Stimulated activated naive CD8-positive, alpha-beta T cell treated with anti-CD3 and anti-CD28 coated beads, Interleukin-15, Interleukin-2, amounts not matched to agents 100 ng/mL and 50 ng/mL, for 24 hours (primary cell): ENCODE measurements around the gene FOSL2.

Source experiments
- H3K27ac Mint-ChIP-seq: one replicate; pipeline ENCODE4 v1.8.0; 2021; ENCODE audit warnings: mild to moderate bottlenecking, mixed read lengths
- H3K27me3 Mint-ChIP-seq: one replicate; pipeline ENCODE4 v1.8.0; 2021; ENCODE audit warnings: mixed read lengths
- H3K36me3 Mint-ChIP-seq: one replicate; pipeline ENCODE4 v1.8.0; 2021; ENCODE audit warnings: low read depth, mixed read lengths
- H3K4me1 Mint-ChIP-seq: one replicate; pipeline ENCODE4 v1.8.0; 2021; ENCODE audit warnings: low read depth, mixed read lengths
- H3K4me3 Mint-ChIP-seq: one replicate; pipeline ENCODE4 v1.8.0; 2021; ENCODE audit warnings: mild to moderate bottlenecking, mixed read lengths
- H3K9me3 Mint-ChIP-seq: one replicate; pipeline ENCODE4 v1.8.0; 2021; ENCODE audit warnings: mixed read lengths

Gene FOSL2

GRCh38 chr2:28404086-28404485 is 11.4 kb downstream of the FOSL2 start:
- no peak overlapping the region for H3K4me3 Mint-ChIP-seq
- H3K27me3 Mint-ChIP-seq: no peaks in the 10 kb centered on the region
- H3K36me3 Mint-ChIP-seq: peaks cover 81% of the 10 kb centered on the region
- peaks cover 79% of the 10 kb centered on the region for H3K4me1 Mint-ChIP-seq
- peak overlapping the region; percentile 14 for H3K27ac Mint-ChIP-seq
- no peaks in the 10 kb centered on the region for H3K9me3 Mint-ChIP-seq

GRCh38 chr2:28405537-28405936 is 12.9 kb downstream of the FOSL2 start:
- peaks cover 87% of the 10 kb centered on the region for H3K4me1 Mint-ChIP-seq
- no peaks in the 10 kb centered on the region for H3K9me3 Mint-ChIP-seq
- H3K4me3 Mint-ChIP-seq: no peak overlapping the region
- H3K27ac Mint-ChIP-seq: no peak overlapping the region
- H3K27me3 Mint-ChIP-seq: no peaks in the 10 kb centered on the region
- peaks cover 87% of the 10 kb centered on the region for H3K36me3 Mint-ChIP-seq

- Mint-ChIP-seq H3K9me3 (no peaks in the 10 kb centered on the region), H3K4me3 (peak overlapping the region; percentile 53), H3K27me3 (no peaks in the 10 kb centered on the region), H3K36me3 (peaks cover 92% of the 10 kb centered on the region), H3K27ac (peak overlapping the region; percentile 87), H3K4me1 (peaks cover 90% of the 10 kb centered on the region)
These were observed 13.8 kb downstream of the FOSL2 start for GRCh38 chr2:28406276-28407096.

- peaks cover 85% of the 10 kb centered on the region for H3K4me1 Mint-ChIP-seq
- peak overlapping the region; percentile 87 for H3K27ac Mint-ChIP-seq
- H3K4me3 Mint-ChIP-seq: peak overlapping the region; percentile 53
- H3K27me3 Mint-ChIP-seq: no peaks in the 10 kb centered on the region
- H3K9me3 Mint-ChIP-seq: no peaks in the 10 kb centered on the region
- H3K36me3 Mint-ChIP-seq: peaks cover 92% of the 10 kb centered on the region
These were observed 14.7 kb downstream of the FOSL2 start for GRCh38 chr2:28407131-28407975.

GRCh38 chr2:28407976-28408690 is 15.5 kb downstream of the FOSL2 start:
- Mint-ChIP-seq H3K36me3 (peaks cover 93% of the 10 kb centered on the region), H3K9me3 (no peaks in the 10 kb centered on the region), H3K27me3 (no peaks in the 10 kb centered on the region), H3K4me1 (peaks cover 82% of the 10 kb centered on the region), H3K4me3 (peak overlapping the region; percentile 39), H3K27ac (peak overlapping the region; percentile 95)

GRCh38 chr2:28408764-28409599 is 16.3 kb downstream of the FOSL2 start:
- H3K4me1 Mint-ChIP-seq: peaks cover 75% of the 10 kb centered on the region
- no peaks in the 10 kb centered on the region for H3K27me3 Mint-ChIP-seq
- H3K36me3 Mint-ChIP-seq: peaks cover 93% of the 10 kb centered on the region
- H3K4me3 Mint-ChIP-seq: peak overlapping the region; percentile 39
- no peaks in the 10 kb centered on the region for H3K9me3 Mint-ChIP-seq
- peak overlapping the region; percentile 95 for H3K27ac Mint-ChIP-seq

- Mint-ChIP-seq H3K4me1 (peaks cover 61% of the 10 kb centered on the region), H3K4me3 (no peak overlapping the region), H3K27ac (peak overlapping the region; percentile 95), H3K27me3 (no peaks in the 10 kb centered on the region), H3K9me3 (no peaks in the 10 kb centered on the region), H3K36me3 (peaks cover 91% of the 10 kb centered on the region)
These were observed 18.6 kb downstream of the FOSL2 start for GRCh38 chr2:28411166-28411755.

GRCh38 chr2:28411956-28412609 is 19.4 kb downstream of the FOSL2 start:
- Mint-ChIP-seq H3K9me3 (no peaks in the 10 kb centered on the region), H3K27ac (peak overlapping the region; percentile 95), H3K36me3 (peaks cover 90% of the 10 kb centered on the region), H3K27me3 (no peaks in the 10 kb centered on the region), H3K4me1 (peaks cover 52% of the 10 kb centered on the region), H3K4me3 (no peak overlapping the region)

- Mint-ChIP-seq H3K4me1 (peaks cover 49% of the 10 kb centered on the region), H3K9me3 (no peaks in the 10 kb centered on the region), H3K4me3 (no peak overlapping the region), H3K27ac (peak overlapping the region; percentile 43), H3K36me3 (peaks cover 90% of the 10 kb centered on the region), H3K27me3 (no peaks in the 10 kb centered on the region)
These were observed 20.0 kb downstream of the FOSL2 start for GRCh38 chr2:28412625-28413151.

- Mint-ChIP-seq H3K36me3 (peaks cover 86% of the 10 kb centered on the region), H3K4me3 (no peak overlapping the region), H3K27me3 (no peaks in the 10 kb centered on the region), H3K4me1 (peaks cover 43% of the 10 kb centered on the region), H3K27ac (no peak overlapping the region), H3K9me3 (no peaks in the 10 kb centered on the region)
These were observed 20.7 kb downstream of the FOSL2 start for GRCh38 chr2:28413152-28413898.

GRCh38 chr2:28413899-28414295 is 21.2 kb downstream of the FOSL2 start:
- Mint-ChIP-seq H3K27ac (no peak overlapping the region), H3K36me3 (peaks cover 81% of the 10 kb centered on the region), H3K4me1 (peaks cover 37% of the 10 kb centered on the region), H3K27me3 (no peaks in the 10 kb centered on the region), H3K4me3 (no peak overlapping the region), H3K9me3 (no peaks in the 10 kb centered on the region)

GRCh38 chr2:28414583-28414982 is 21.9 kb downstream of the FOSL2 start:
- H3K27ac Mint-ChIP-seq: no peak overlapping the region
- peaks cover 30% of the 10 kb centered on the region for H3K4me1 Mint-ChIP-seq
- H3K36me3 Mint-ChIP-seq: peaks cover 75% of the 10 kb centered on the region
- no peak overlapping the region for H3K4me3 Mint-ChIP-seq
- H3K9me3 Mint-ChIP-seq: no peaks in the 10 kb centered on the region
- H3K27me3 Mint-ChIP-seq: no peaks in the 10 kb centered on the region

GRCh38 chr2:28415010-28415409 is 22.4 kb downstream of the FOSL2 start:
- H3K9me3 Mint-ChIP-seq: no peaks in the 10 kb centered on the region
- peaks cover 75% of the 10 kb centered on the region for H3K36me3 Mint-ChIP-seq
- H3K27me3 Mint-ChIP-seq: no peaks in the 10 kb centered on the region
- H3K4me3 Mint-ChIP-seq: no peak overlapping the region
- H3K27ac Mint-ChIP-seq: no peak overlapping the region
- H3K4me1 Mint-ChIP-seq: peaks cover 26% of the 10 kb centered on the region
